Measurements from ENCODE around the gene MIB2. TPM values are rescaled to one million over a fixed set of nuclear protein-coding genes. Genes with fewer than 3 reads are reported as not detected.

Gene MIB2
- total and polyA plus RNA-seq, 10 of the 15 experiments (the other 5 are each of a cell fraction or from before 2014, with no cell fraction given): 0.42 to 26.8 (median 10.9) TPM; not detected in 1

- Histone ChIP-seq H4K20me1 (ENCODE audit: control insufficient read depth, insufficient read depth) (0 out of 2 replicates have a peak, but pooled peaks cover 3% of the 10 kb centered on the region), H3K27me3 (replicated peaks in 1 of 2; ENCODE audit: control insufficient read depth in 2 of 2, insufficient read depth in 2 of 2, low read length in 1 of 2) (no peaks in the 10 kb centered on the region; a peak in 1 of 4 replicates), H3K79me2 (ENCODE audit: control insufficient read depth, insufficient read depth, low read length) (peaks cover 3% of the 10 kb centered on the region), H3K9ac (ENCODE audit: control insufficient read depth, insufficient read depth, low read length) (no peak overlapping the region), H3K9me3 (replicated peaks; ENCODE audit: control insufficient read depth, insufficient read depth, low read length) (no peaks in the 10 kb centered on the region), H3K36me3 (ENCODE audit: control insufficient read depth in 2 of 2, insufficient read depth in 2 of 2, low read length in 1 of 2) (peaks cover 0 to 2% of the 10 kb centered on the region in 2 experiments; a peak in 1 of 4 replicates), H3K27ac (ENCODE audit: control insufficient read depth, insufficient read depth) (no peak overlapping the region), H3K4me2 (ENCODE audit: control insufficient read depth, insufficient read depth) (no peak overlapping the region), H3K4me3 (no peak overlapping the region), H3K4me1 (ENCODE audit: control insufficient read depth, insufficient read depth, low read length) (peaks cover 15% of the 10 kb centered on the region), H2AFZ (ENCODE audit: control insufficient read depth, low read depth, low read length) (no peak overlapping the region)
- DNase-seq (ENCODE audit: low read depth, low spot score): no peak
- in situ Hi-C loops (cut with MboI) (no loop called here), intact Hi-C loops (cut with micrococcal nuclease; ENCODE audit: unreplicated experiment) (loop anchor here (5.0 kb wide), 1 partner anchor 46 kb away; the partner anchor contains the start of gene SSU72)
- FAIRE-seq: no peak
- SMC1A ChIA-PET (ENCODE audit: uncharacterized antibody, unreplicated experiment): no interaction called here
- 79% methylated on average over 9 of the region's 9 CpGs for WGBS (ENCODE audit: insufficient coverage, insufficient replicate concordance, low lambda C conversion rate, missing lambda C conversion rate)
- no peak for ATAC-seq
- CTCF ChIA-PET: no interaction called here
- RAD21 ChIA-PET (ENCODE audit: unreplicated experiment): no interaction called here
- TF ChIP-seq POLR2AphosphoS2 (IDR thresholded peaks at IDR 0.05; ENCODE audit: low read depth, low read length) (no peak), EED (IDR thresholded peaks at IDR 0.05; ENCODE audit: low read depth) (no peak), ZNF217 (IDR thresholded peaks at IDR 0.05) (no peak), CREB1 (IDR thresholded peaks at IDR 0.05; ENCODE audit: low read depth) (no peak), SMAD1 (IDR thresholded peaks at IDR 0.05; ENCODE audit: low read depth, partially characterized antibody) (no peak), CBFB (IDR thresholded peaks at IDR 0.05; ENCODE audit: low read depth) (no peak), NFYA (IDR thresholded peaks at IDR 0.05; ENCODE audit: borderline replicate concordance, low read depth, low read length) (no peak), ASH2L (IDR thresholded peaks at IDR 0.05; ENCODE audit: borderline replicate concordance, low read depth) (no peak)
- TF ChIP-seq, protein P1, sequence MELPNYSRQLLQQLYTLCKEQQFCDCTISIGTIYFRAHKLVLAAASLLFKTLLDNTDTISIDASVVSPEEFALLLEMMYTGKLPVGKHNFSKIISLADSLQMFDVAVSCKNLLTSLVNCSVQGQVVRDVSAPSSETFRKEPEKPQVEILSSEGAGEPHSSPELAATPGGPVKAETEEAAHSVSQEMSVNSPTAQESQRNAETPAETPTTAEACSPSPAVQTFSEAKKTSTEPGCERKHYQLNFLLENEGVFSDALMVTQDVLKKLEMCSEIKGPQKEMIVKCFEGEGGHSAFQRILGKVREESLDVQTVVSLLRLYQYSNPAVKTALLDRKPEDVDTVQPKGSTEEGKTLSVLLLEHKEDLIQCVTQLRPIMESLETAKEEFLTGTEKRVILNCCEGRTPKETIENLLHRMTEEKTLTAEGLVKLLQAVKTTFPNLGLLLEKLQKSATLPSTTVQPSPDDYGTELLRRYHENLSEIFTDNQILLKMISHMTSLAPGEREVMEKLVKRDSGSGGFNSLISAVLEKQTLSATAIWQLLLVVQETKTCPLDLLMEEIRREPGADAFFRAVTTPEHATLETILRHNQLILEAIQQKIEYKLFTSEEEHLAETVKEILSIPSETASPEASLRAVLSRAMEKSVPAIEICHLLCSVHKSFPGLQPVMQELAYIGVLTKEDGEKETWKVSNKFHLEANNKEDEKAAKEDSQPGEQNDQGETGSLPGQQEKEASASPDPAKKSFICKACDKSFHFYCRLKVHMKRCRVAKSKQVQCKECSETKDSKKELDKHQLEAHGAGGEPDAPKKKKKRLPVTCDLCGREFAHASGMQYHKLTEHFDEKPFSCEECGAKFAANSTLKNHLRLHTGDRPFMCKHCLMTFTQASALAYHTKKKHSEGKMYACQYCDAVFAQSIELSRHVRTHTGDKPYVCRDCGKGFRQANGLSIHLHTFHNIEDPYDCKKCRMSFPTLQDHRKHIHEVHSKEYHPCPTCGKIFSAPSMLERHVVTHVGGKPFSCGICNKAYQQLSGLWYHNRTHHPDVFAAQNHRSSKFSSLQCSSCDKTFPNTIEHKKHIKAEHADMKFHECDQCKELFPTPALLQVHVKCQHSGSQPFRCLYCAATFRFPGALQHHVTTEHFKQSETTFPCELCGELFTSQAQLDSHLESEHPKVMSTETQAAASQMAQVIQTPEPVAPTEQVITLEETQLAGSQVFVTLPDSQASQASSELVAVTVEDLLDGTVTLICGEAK (IDR thresholded peaks at IDR 0.05; ENCODE audit: borderline replicate concordance): no peak
- TF ChIP-seq, protein P2, sequence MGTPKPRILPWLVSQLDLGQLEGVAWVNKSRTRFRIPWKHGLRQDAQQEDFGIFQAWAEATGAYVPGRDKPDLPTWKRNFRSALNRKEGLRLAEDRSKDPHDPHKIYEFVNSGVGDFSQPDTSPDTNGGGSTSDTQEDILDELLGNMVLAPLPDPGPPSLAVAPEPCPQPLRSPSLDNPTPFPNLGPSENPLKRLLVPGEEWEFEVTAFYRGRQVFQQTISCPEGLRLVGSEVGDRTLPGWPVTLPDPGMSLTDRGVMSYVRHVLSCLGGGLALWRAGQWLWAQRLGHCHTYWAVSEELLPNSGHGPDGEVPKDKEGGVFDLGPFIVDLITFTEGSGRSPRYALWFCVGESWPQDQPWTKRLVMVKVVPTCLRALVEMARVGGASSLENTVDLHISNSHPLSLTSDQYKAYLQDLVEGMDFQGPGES (IDR thresholded peaks at IDR 0.05): no peak
- no TSS peak for BruUV-seq (replicated peaks)
- POLR2A ChIA-PET: no interaction called here
Observed at GRCh38 chr1:1618396-1619068, 3.2 kb downstream of the MIB2 start.
